GM10266 (cell line): Measurements from ENCODE around the gene TM6SF1.
A peak's percentile ranks its signal among the peaks of the same experiment; 100 is the strongest.

ENCODE experiments used
- DNase-seq: peaks from one replicate; pipeline ENCODE4 v3.0.0; 2012; ENCODE audit errors: extremely low spot score
- CTCF ChIP-seq: IDR thresholded peaks from 2 replicates; pipeline ENCODE4 v1.5.1; 2012; ENCODE audit warnings: mild to moderate bottlenecking, low read depth; ENCODE audit not compliant: control insufficient read depth, insufficient read depth; ENCODE audit errors: missing control alignments

Gene TM6SF1

GRCh38 chr15:83105440-83105839 is 2.0 kb upstream of the TM6SF1 start:
- TF ChIP-seq CTCF, result no peak
- no peak for DNase-seq

DNA sequence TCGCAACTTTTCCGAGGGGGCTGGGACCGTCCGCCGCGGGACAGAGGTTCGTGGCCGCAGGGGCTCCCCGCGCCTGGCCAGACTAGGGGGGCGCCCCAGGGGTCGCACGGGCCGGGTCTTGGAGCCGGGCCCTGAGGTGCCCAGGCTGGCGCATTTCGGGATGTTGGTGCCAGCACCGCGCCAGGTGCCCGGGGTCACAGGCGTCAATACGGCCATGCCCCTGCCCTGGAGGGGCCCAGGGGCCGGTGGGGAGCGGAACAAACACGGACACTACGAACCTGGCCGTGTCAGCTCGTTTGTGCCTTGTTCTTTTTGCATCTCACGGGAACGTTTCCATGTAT is 366 bp downstream of the TM6SF1 start:
- TF ChIP-seq CTCF, result no peak
- DNase-seq, result no peak

GRCh38 chr15:83108266-83109219 is 1.1 kb downstream of the TM6SF1 start:
- TF ChIP-seq CTCF, result no peak
- peak; percentile 61 for DNase-seq

- no peak for TF ChIP-seq CTCF
- no peak for DNase-seq
These were observed 2.1 kb downstream of the TM6SF1 start for GRCh38 chr15:83109532-83109931.

DNA sequence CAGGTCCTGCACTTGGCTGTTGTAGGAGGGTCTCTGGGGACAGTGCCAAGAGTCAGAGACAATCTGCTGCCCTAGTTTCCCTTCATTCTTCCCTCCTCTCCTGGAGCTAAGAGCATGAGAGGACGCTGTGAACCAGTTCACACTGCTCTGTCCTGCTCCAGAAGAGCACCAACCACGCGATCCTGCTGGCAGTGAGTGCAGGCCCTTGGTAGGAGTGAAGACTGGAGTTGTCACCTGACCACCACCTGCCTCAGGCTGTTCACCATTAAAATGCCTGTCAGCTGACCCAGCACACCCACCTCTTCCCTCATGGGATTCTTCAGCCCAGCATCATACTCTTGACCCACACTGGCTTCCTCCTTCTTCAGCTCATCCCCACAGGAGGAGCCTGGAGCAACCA is 2.9 kb downstream of the TM6SF1 start:
- TF ChIP-seq CTCF, result no peak
- DNase-seq, result no peak

DNA sequence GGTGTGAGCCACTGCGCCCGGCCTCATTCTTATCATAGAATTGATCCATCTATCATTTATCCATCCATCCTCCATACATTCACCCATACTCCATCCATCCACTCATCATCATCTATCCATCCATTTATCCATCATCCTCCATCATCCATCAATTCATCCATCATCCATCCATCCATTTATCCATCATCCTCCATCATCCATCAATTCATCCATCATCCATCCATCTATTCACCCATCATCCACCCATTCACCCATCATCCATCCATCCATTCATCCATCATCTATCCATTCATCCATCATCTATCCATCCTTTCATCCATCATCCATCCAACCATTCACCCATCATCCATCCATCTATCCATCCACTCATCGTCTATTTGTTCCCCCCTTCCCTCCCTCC is 3.7 kb downstream of the TM6SF1 start:
- TF ChIP-seq CTCF, result no peak
- DNase-seq, result no peak

GRCh38 chr15:83112233-83112955 is 4.9 kb downstream of the TM6SF1 start:
- TF ChIP-seq CTCF, result no peak

More at GRCh38 chr15:83112233-83112955, 4.9 kb downstream of the TM6SF1 start:
- DNase-seq, result no peak
